Measurements from ENCODE around the gene CLPSL2.

DNA sequence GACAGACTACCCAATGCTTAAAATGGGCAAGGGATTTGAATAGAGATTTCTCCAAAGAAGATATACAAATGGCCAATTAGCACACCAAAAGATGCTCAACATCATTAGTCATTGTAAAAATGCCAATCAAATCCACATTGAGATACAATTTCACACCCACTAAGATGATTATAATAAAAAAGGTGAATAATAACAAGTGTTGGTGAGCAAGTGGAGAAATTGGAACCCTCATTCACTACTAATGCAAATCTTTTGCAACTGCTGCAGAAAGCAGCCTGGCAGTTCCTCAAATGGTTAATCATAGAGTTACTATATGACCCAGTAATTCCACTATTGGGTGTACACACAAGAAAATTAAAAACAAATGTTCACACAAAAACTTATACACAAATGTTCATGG, 41.1 kb downstream of the CLPSL2 start:
- TF ChIP-seq ELF4 (IDR thresholded peaks at IDR 0.05) (no peak), BHLHE40 (IDR thresholded peaks at IDR 0.05; ENCODE audit: borderline replicate concordance) (no peak), SP1 (IDR thresholded peaks at IDR 0.05) (no peak), FOXM1 (IDR thresholded peaks at IDR 0.05; ENCODE audit: borderline replicate concordance) (no peak), TARDBP (IDR thresholded peaks at IDR 0.05) (no peak), CTBP1 (IDR thresholded peaks at IDR 0.05; ENCODE audit: borderline replicate concordance) (no peak), FOXA1 (IDR thresholded peaks at IDR 0.05) (no peak), FOXK2 (IDR thresholded peaks at IDR 0.05) (no peak), LEF1 (IDR thresholded peaks at IDR 0.05; ENCODE audit: borderline replicate concordance) (no peak), NFRKB (IDR thresholded peaks at IDR 0.05) (no peak), HDGF (IDR thresholded peaks at IDR 0.05; ENCODE audit: borderline replicate concordance) (no peak)
- TF ChIP-seq, protein P1, sequence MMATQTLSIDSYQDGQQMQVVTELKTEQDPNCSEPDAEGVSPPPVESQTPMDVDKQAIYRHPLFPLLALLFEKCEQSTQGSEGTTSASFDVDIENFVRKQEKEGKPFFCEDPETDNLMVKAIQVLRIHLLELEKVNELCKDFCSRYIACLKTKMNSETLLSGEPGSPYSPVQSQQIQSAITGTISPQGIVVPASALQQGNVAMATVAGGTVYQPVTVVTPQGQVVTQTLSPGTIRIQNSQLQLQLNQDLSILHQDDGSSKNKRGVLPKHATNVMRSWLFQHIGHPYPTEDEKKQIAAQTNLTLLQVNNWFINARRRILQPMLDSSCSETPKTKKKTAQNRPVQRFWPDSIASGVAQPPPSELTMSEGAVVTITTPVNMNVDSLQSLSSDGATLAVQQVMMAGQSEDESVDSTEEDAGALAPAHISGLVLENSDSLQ (IDR thresholded peaks at IDR 0.05), result no peak

All from HEK293T (cell line).